ENCODE data around the gene SPATS2L.

GRCh38 chr2:200515155-200515554, 208.7 kb downstream of the SPATS2L start:
- TF ChIP-seq CTCF (IDR thresholded peaks at IDR 0.05; ENCODE audit: insufficient read depth, low read length, poor library complexity, severe bottlenecking): no peak
- no peak for TF ChIP-seq EZH2phosphoT487 (conservative IDR thresholded peaks at IDR 0.05; ENCODE audit: low read length)
